Panc1 (cell line): Measurements from ENCODE around the gene ATG13.

Source experiments
- CTCF ChIP-seq: fragments of 450-650 bp; IDR thresholded peaks from 2 replicates; pipeline ENCODE4 v1.5.1; 2017; ENCODE audit warnings: mild to moderate bottlenecking
- POLR2AphosphoS5 ChIP-seq: IDR thresholded peaks from 2 replicates; pipeline ENCODE4 v1.6.1; 2012; ENCODE audit warnings: mild to moderate bottlenecking, low read depth, low read length, moderate library complexity
- REST ChIP-seq, 2 experiments: IDR thresholded peaks; 2 replicates each; pipeline ENCODE4 v1.6.1; 2011 to 2012; ENCODE audit warnings: low read depth in 2 of 2, control low read depth in 1 of 2, low read length in 1 of 2, mild to moderate bottlenecking in 1 of 2, moderate library complexity in 1 of 2; ENCODE audit not compliant: insufficient read depth in 1 of 2
- SIN3A ChIP-seq: IDR thresholded peaks from 2 replicates; pipeline ENCODE4 v1.6.1; 2012; ENCODE audit warnings: low read depth, mild to moderate bottlenecking, low read length, moderate library complexity, borderline replicate concordance; ENCODE audit not compliant: insufficient read depth
- TCF7L2 ChIP-seq: IDR thresholded peaks from 2 replicates; pipeline ENCODE4 v1.6.1; 2011; ENCODE audit warnings: mild to moderate bottlenecking, low read depth, low read length, inconsistent platforms

- TF ChIP-seq POLR2AphosphoS5: no peak
- TF ChIP-seq CTCF: no peak
- TF ChIP-seq REST (IDR thresholded peaks at IDR 0.05; ENCODE audit: insufficient read depth in 1 of 2, low read depth in 2 of 2, low read length in 1 of 2): no peak
- no peak for TF ChIP-seq TCF7L2
- TF ChIP-seq SIN3A: no peak
Observed at GRCh38 chr11:46694072-46694471, 76.7 kb downstream of the ATG13 start.
